SK-N-SH (cell line): ENCODE data around the gene UCHL1.

Experiments used
- CHD2 ChIP-seq: fragments of 150-350 bp; IDR thresholded peaks from 2 replicates; pipeline ENCODE4 v1.6.1; 2018; ENCODE audit warnings: low read length; ENCODE audit not compliant: partially characterized antibody
- CTCF ChIP-seq: fragments of 200-600 bp; sonication (generic); IDR thresholded peaks from 2 replicates; pipeline ENCODE4 v1.6.1; 2017; ENCODE audit warnings: antibody characterized with exemption, mild to moderate bottlenecking, moderate library complexity
- MAX ChIP-seq: IDR thresholded peaks from 2 replicates; pipeline ENCODE4 v1.4.0; 2012; ENCODE audit warnings: low read depth
- NFIC ChIP-seq: IDR thresholded peaks from 2 replicates; pipeline ENCODE4 v1.4.0; 2012; ENCODE audit warnings: borderline replicate concordance
- POLR2AphosphoS5 ChIP-seq: IDR thresholded peaks from 2 replicates; pipeline ENCODE4 v1.6.1; 2012; ENCODE audit warnings: low read depth, low read length
- TEAD4 ChIP-seq: IDR thresholded peaks from 2 replicates; pipeline ENCODE4 v1.4.0; 2012; ENCODE audit warnings: mild to moderate bottlenecking, borderline replicate concordance; ENCODE audit not compliant: insufficient read depth
- TF ChIP-seq, protein P1 (sequence below): fragments of 150-350 bp; IDR thresholded peaks from 2 replicates; pipeline ENCODE4 v1.6.1; 2016; ENCODE audit warnings: mild to moderate bottlenecking, low read depth, low read length

DNA sequence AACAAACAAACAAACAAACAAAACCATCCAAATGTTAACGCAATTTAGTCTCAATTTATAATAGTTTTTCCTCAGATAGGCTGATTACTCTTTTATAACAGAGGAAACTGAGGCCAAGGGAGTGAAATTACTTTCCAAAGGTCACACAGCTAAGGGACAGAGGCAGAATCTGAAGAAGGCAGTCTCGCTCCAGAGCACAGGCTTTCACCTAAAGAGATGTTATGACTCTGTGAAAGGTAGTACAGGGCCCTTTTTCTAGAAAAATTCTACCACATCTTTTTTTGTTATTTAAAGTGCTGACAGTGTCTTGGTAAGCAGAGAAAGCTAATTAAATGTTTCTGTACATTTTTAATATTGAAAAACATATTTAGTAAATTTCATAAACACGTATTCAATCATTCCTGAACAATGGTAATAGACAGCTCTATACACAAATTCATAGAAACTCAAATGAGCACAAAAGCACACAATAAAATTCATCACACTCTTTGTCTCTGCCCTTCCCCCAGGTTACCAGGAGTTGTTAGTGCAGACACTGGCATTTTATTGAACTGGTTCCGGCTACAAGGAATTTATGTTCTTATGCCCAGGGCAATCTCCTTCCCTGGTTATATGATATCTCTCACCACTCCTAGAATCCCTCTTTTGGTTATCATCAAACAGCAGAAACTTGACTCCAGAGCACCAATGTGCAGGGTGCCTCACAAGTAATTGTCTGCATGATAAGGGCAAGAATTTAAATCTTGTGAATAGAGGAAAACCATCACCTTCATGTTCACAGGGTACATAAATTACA, 34.7 kb upstream of the UCHL1 start:
- no peak for TF ChIP-seq POLR2AphosphoS5
- no peak for TF ChIP-seq CHD2
- TF ChIP-seq, protein P1, sequence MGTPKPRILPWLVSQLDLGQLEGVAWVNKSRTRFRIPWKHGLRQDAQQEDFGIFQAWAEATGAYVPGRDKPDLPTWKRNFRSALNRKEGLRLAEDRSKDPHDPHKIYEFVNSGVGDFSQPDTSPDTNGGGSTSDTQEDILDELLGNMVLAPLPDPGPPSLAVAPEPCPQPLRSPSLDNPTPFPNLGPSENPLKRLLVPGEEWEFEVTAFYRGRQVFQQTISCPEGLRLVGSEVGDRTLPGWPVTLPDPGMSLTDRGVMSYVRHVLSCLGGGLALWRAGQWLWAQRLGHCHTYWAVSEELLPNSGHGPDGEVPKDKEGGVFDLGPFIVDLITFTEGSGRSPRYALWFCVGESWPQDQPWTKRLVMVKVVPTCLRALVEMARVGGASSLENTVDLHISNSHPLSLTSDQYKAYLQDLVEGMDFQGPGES = no peak
- no peak for TF ChIP-seq CTCF
- TF ChIP-seq NFIC = no peak
- no peak for TF ChIP-seq TEAD4
- TF ChIP-seq MAX = no peak
